Naive thymus-derived CD4-positive, alpha-beta T cell (primary cell): ENCODE measurements around the gene HUWE1. TPM values are rescaled to one million over a fixed set of nuclear protein-coding genes. Genes with fewer than 3 reads are reported as not detected.
A peak's percentile ranks its signal among the peaks of the same experiment; 100 is the strongest.

Source experiments
- ATAC-seq: fragments of 150-1000 bp; cut with Tn5 transposase; 2 replicates; pipeline ENCODE4 v1.10.0; 2021; ENCODE audit warnings: mild to moderate bottlenecking, moderate library complexity
- CTCF ChIA-PET: fragments of 350-600 bp; sonication (Branson Sonifier 250); formaldehyde crosslinking; loops from one replicate; lab custom pipeline; 2021; ENCODE audit warnings: antibody characterized with exemption; lab: Charles Lee
- POLR2A ChIA-PET: fragments of 350-600 bp; sonication (Branson Sonifier 250); formaldehyde crosslinking; loops from one replicate; lab custom pipeline; 2021; ENCODE audit warnings: antibody characterized with exemption, inconsistent platforms; lab: Charles Lee
- DNase-seq, 9 donors: peaks; one replicate each; pipeline versions ENCODE4 v3.0.0 to v3.0.0-alpha.2; 2020 to 2022; ENCODE audit warnings: mixed read lengths in 1 of 9
- H3K27ac ChIP-seq: one replicate; pipeline ENCODE4 v1.7.0; 2013; ENCODE audit warnings: mild to moderate bottlenecking, low read depth, low read length, moderate library complexity
- H3K27me3 ChIP-seq, 2 donors: one replicate each; pipeline ENCODE4 v1.7.0; 2013; ENCODE audit warnings: low read length in 2 of 2, mild to moderate bottlenecking in 2 of 2, moderate library complexity in 2 of 2; ENCODE audit not compliant: control insufficient read depth in 2 of 2, insufficient read depth in 2 of 2
- H3K36me3 ChIP-seq, 3 experiments: 1 replicate in 2 of 3; 2 replicates in 1 of 3; pipeline ENCODE4 v1.7.0; 2013; ENCODE audit warnings: low read length in 3 of 3, mild to moderate bottlenecking in 3 of 3, moderate library complexity in 1 of 3; ENCODE audit not compliant: insufficient read depth in 3 of 3, control insufficient read depth in 2 of 3
- H3K4me1 ChIP-seq, 2 donors: one replicate each; pipeline ENCODE4 v1.7.0; 2013; ENCODE audit warnings: low read length in 2 of 2, mild to moderate bottlenecking in 2 of 2, moderate library complexity in 1 of 2; ENCODE audit not compliant: control insufficient read depth in 2 of 2, insufficient read depth in 2 of 2
- H3K4me3 ChIP-seq: 2 replicates; pipeline ENCODE4 v1.7.0; 2013; ENCODE audit warnings: mild to moderate bottlenecking, low read length
- H3K9me3 ChIP-seq, 3 experiments: 1 replicate in 2 of 3; 2 replicates in 1 of 3; pipeline ENCODE4 v1.7.0; 2013; ENCODE audit warnings: low read length in 3 of 3; ENCODE audit not compliant: control insufficient read depth in 2 of 3
- H3K27ac Mint-ChIP-seq, 9 donors: one replicate each; pipeline ENCODE4 v1.8.0; 2020 to 2022; ENCODE audit warnings: mixed read lengths in 9 of 9, mild to moderate bottlenecking in 8 of 9, moderate library complexity in 5 of 9, inconsistent platforms in 2 of 9
- H3K27me3 Mint-ChIP-seq, 5 donors: one replicate each; pipeline ENCODE4 v1.8.0; 2021 to 2022; ENCODE audit warnings: mixed read lengths in 5 of 5, mild to moderate bottlenecking in 1 of 5
- H3K36me3 Mint-ChIP-seq, 5 donors: one replicate each; pipeline ENCODE4 v1.8.0; 2020 to 2022; ENCODE audit warnings: mixed read lengths in 5 of 5, mild to moderate bottlenecking in 3 of 5, inconsistent platforms in 1 of 5
- H3K4me1 Mint-ChIP-seq, 7 donors: one replicate each; pipeline ENCODE4 v1.8.0; 2020 to 2022; ENCODE audit warnings: mixed read lengths in 7 of 7, mild to moderate bottlenecking in 3 of 7, inconsistent platforms in 1 of 7
- H3K4me3 Mint-ChIP-seq, 10 donors: one replicate each; pipeline ENCODE4 v1.8.0; 2020 to 2022; ENCODE audit warnings: mild to moderate bottlenecking in 10 of 10, mixed read lengths in 10 of 10, moderate library complexity in 6 of 10, inconsistent platforms in 2 of 10
- H3K9me3 Mint-ChIP-seq, 11 donors: one replicate each; pipeline ENCODE4 v1.8.0; 2020 to 2022; ENCODE audit warnings: mixed read lengths in 11 of 11, mild to moderate bottlenecking in 4 of 11, inconsistent platforms in 1 of 11, moderate library complexity in 1 of 11
- intact Hi-C, 2 donors: fragments of 100-400 bp; cut with micrococcal nuclease; formaldehyde crosslinking; loops; one replicate each; pipeline ENCODE4 v1.15.1; 2023
- polyA plus RNA-seq, 2 donors: library from polyadenylated mRNA; unstranded; fragments of 300-500 nt; fragmentation: Illumina TruSeq; gene quantifications; one replicate each; pipeline ENCODE4 v1.2.3, GENCODE V29; 2021
- total RNA-seq, 6 experiments: library from RNA in 5 of 6; stranded (reverse) in 5 of 6; gene quantifications; 1 replicate in 5 of 6; 2 replicates in 1 of 6; pipeline ENCODE4 v1.2.3 and lab custom pipeline; 2021 to 2026

Gene HUWE1
- total and polyA plus RNA-seq, 7 experiments from 2014 or later: 13.1 to 266 (median 181) TPM

GRCh38 chrX:53622431-53622830 lies 64.1 kb downstream of the HUWE1 start:
- no peak for DNase-seq
- H3K4me3 ChIP-seq: no peak overlapping the region
- H3K36me3 ChIP-seq: peaks cover 18 to 49% (median 43%) of the 10 kb centered on the region in 3 experiments
- H3K27me3 Mint-ChIP-seq: no peaks in the 10 kb centered on the region
- H3K27me3 ChIP-seq: no peaks in the 10 kb centered on the region
- peaks cover 0 to 19% (median 7%) of the 10 kb centered on the region in 5 donors for H3K36me3 Mint-ChIP-seq
- H3K9me3 ChIP-seq: no peaks in the 10 kb centered on the region
- no peak overlapping the region for H3K4me3 Mint-ChIP-seq
- no peak overlapping the region for H3K27ac ChIP-seq
- peaks cover 0 to 2% (median 0%) of the 10 kb centered on the region in 11 donors for H3K9me3 Mint-ChIP-seq
- H3K27ac Mint-ChIP-seq: peak overlapping the region in 1 of 9 donors; percentile 65
- intact Hi-C loops: no loop called here
- ATAC-seq: no peak
- CTCF ChIA-PET: no interaction called here
- no peaks in the 10 kb centered on the region for H3K4me1 ChIP-seq
- H3K4me1 Mint-ChIP-seq: peaks cover 0 to 14% (median 6%) of the 10 kb centered on the region in 7 donors
- POLR2A ChIA-PET: no interaction called here

- intact Hi-C loops: no loop called here
- CTCF ChIA-PET: no interaction called here
- Histone ChIP-seq H3K36me3 (peaks cover 19 to 56% (median 47%) of the 10 kb centered on the region in 3 experiments), H3K27ac (no peak overlapping the region), H3K4me3 (no peak overlapping the region), H3K9me3 (no peaks in the 10 kb centered on the region), H3K4me1 (no peaks in the 10 kb centered on the region), H3K27me3 (no peaks in the 10 kb centered on the region)
- Mint-ChIP-seq H3K27me3 (no peaks in the 10 kb centered on the region), H3K36me3 (peaks cover 0 to 22% (median 7%) of the 10 kb centered on the region in 5 donors), H3K4me1 (peaks cover 0 to 14% (median 6%) of the 10 kb centered on the region in 7 donors), H3K27ac (peak overlapping the region in 4 of 9 donors; percentile 1 to 65 (median 46)), H3K4me3 (peak overlapping the region in 1 of 10 donors; percentile 42), H3K9me3 (peaks cover 0 to 2% (median 0%) of the 10 kb centered on the region in 11 donors)
- DNase-seq (no peak), ATAC-seq (no peak)
- POLR2A ChIA-PET: no interaction called here
Observed at GRCh38 chrX:53621418-53621986, 65.0 kb downstream of the HUWE1 start.

- ChIA-PET POLR2A (interaction anchor here (0.9 kb wide), 1 partner anchor 11 kb away, joined by 3 read pairs; no protein-coding TSS in a partner anchor), CTCF (no interaction called here)
- Histone ChIP-seq H3K4me3 (no peak overlapping the region), H3K36me3 (peaks cover 14 to 66% (median 32%) of the 10 kb centered on the region in 3 experiments), H3K27ac (no peak overlapping the region), H3K9me3 (no peaks in the 10 kb centered on the region), H3K27me3 (no peaks in the 10 kb centered on the region), H3K4me1 (no peaks in the 10 kb centered on the region)
- no peak for DNase-seq
- Mint-ChIP-seq H3K27ac (peak overlapping the region in 1 of 9 donors; percentile 45), H3K9me3 (peaks cover 0 to 2% (median 0%) of the 10 kb centered on the region in 11 donors), H3K27me3 (no peaks in the 10 kb centered on the region), H3K4me3 (no peak overlapping the region), H3K4me1 (peaks cover 0 to 14% (median 4%) of the 10 kb centered on the region in 7 donors), H3K36me3 (peaks cover 0 to 26% (median 7%) of the 10 kb centered on the region in 5 donors)
- no peak for ATAC-seq
- intact Hi-C loops: loop anchor here in 1 of 2 donors (10.0 kb wide), 1 partner anchor 52 kb away; no protein-coding TSS in a partner anchor
Observed at GRCh38 chrX:53616946-53617345, 69.6 kb downstream of the HUWE1 start.

GRCh38 chrX:53606456-53606855 lies 80.1 kb downstream of the HUWE1 start:
- Histone ChIP-seq H3K36me3 (peaks cover 19 to 35% (median 26%) of the 10 kb centered on the region in 3 experiments), H3K27ac (no peak overlapping the region), H3K4me3 (no peak overlapping the region), H3K4me1 (no peaks in the 10 kb centered on the region), H3K9me3 (no peaks in the 10 kb centered on the region), H3K27me3 (no peaks in the 10 kb centered on the region)
- POLR2A ChIA-PET: interaction anchor here (0.9 kb wide), 1 partner anchor 11 kb away, joined by 3 read pairs; no protein-coding TSS in a partner anchor
- H3K27me3 Mint-ChIP-seq: no peaks in the 10 kb centered on the region
- intact Hi-C loops: no loop called here
- CTCF ChIA-PET: no interaction called here
- DNase-seq (no peak), ATAC-seq (no peak)
- peaks cover 0 to 1% (median 0%) of the 10 kb centered on the region in 11 donors for H3K9me3 Mint-ChIP-seq
- H3K36me3 Mint-ChIP-seq: peaks cover 0 to 16% (median 9%) of the 10 kb centered on the region in 5 donors
- peaks cover 0 to 8% (median 0%) of the 10 kb centered on the region in 7 donors for H3K4me1 Mint-ChIP-seq
- H3K27ac Mint-ChIP-seq: peak overlapping the region in 1 of 9 donors; percentile 13
- H3K4me3 Mint-ChIP-seq: no peak overlapping the region

GRCh38 chrX:53605004-53605403 lies 81.5 kb downstream of the HUWE1 start:
- no peak overlapping the region for H3K27ac ChIP-seq
- H3K36me3 Mint-ChIP-seq: peaks cover 0 to 16% (median 9%) of the 10 kb centered on the region in 5 donors

GRCh38 chrX:53599781-53600396 lies 86.6 kb downstream of the HUWE1 start:
- DNase-seq (no peak), ATAC-seq (no peak)
- H3K36me3 ChIP-seq: peaks cover 12 to 45% (median 13%) of the 10 kb centered on the region in 3 experiments
- no peak overlapping the region for H3K27ac ChIP-seq
- H3K27ac Mint-ChIP-seq: peak overlapping the region in 5 of 9 donors; percentile 29 to 68 (median 36)
- CTCF ChIA-PET: no interaction called here
- H3K4me3 ChIP-seq: no peak overlapping the region
- POLR2A ChIA-PET: no interaction called here
- H3K27me3 Mint-ChIP-seq: no peaks in the 10 kb centered on the region
- intact Hi-C loops: no loop called here
- H3K4me1 Mint-ChIP-seq: peaks cover 0 to 8% (median 0%) of the 10 kb centered on the region in 7 donors
- H3K36me3 Mint-ChIP-seq: peaks cover 0 to 15% (median 0%) of the 10 kb centered on the region in 5 donors
- no peaks in the 10 kb centered on the region for H3K9me3 ChIP-seq
- no peaks in the 10 kb centered on the region for H3K27me3 ChIP-seq
- no peaks in the 10 kb centered on the region for H3K4me1 ChIP-seq
- H3K4me3 Mint-ChIP-seq: no peak overlapping the region
- no peaks in the 10 kb centered on the region for H3K9me3 Mint-ChIP-seq

More at GRCh38 chrX:53605004-53605403, 81.5 kb downstream of the HUWE1 start:
- CTCF ChIA-PET: no interaction called here
- H3K36me3 ChIP-seq: peaks cover 19 to 31% (median 21%) of the 10 kb centered on the region in 3 experiments
- DNase-seq (no peak), ATAC-seq (no peak)
- no peak overlapping the region for H3K27ac Mint-ChIP-seq
- H3K4me3 ChIP-seq: no peak overlapping the region
- H3K27me3 ChIP-seq: no peaks in the 10 kb centered on the region
- H3K9me3 ChIP-seq: no peaks in the 10 kb centered on the region
- POLR2A ChIA-PET: no interaction called here
- intact Hi-C loops: no loop called here
- peaks cover 0 to 1% (median 0%) of the 10 kb centered on the region in 11 donors for H3K9me3 Mint-ChIP-seq
- H3K27me3 Mint-ChIP-seq: no peaks in the 10 kb centered on the region
- H3K4me1 Mint-ChIP-seq: peaks cover 0 to 7% (median 0%) of the 10 kb centered on the region in 7 donors
- no peaks in the 10 kb centered on the region for H3K4me1 ChIP-seq
- H3K4me3 Mint-ChIP-seq: no peak overlapping the region
